ENCODE results near the gene TSPAN16. TPM values are rescaled to one million over a fixed set of nuclear protein-coding genes. Genes with fewer than 3 reads are reported as not detected.

The TSPAN16 gene
- total RNA-seq, 1 donor from 2014 or later, result not detected

GRCh38 chr19:11269408-11269807 is 26.6 kb upstream of the TSPAN16 start:
- Mint-ChIP-seq H3K4me3 (no peak overlapping the region), H3K27me3 (no peaks in the 10 kb centered on the region), H3K27ac (peak overlapping the region; percentile 57), H3K9me3 (no peaks in the 10 kb centered on the region), H3K4me1 (ENCODE audit: unreplicated experiment) (peaks cover 25% of the 10 kb centered on the region), H3K36me3 (no peaks in the 10 kb centered on the region)
- DNase-seq (ENCODE audit: extremely low spot score, unreplicated experiment), result no peak
- no peak for TF ChIP-seq CTCF (conservative IDR thresholded peaks at IDR 0.05)

- DNase-seq (ENCODE audit: extremely low spot score, unreplicated experiment), result no peak
- no peak for TF ChIP-seq CTCF (conservative IDR thresholded peaks at IDR 0.05)
- H3K4me3 Mint-ChIP-seq, result no peak overlapping the region
- H3K27ac Mint-ChIP-seq, result no peak overlapping the region
- H3K4me1 Mint-ChIP-seq (ENCODE audit: unreplicated experiment), result peaks cover 8% of the 10 kb centered on the region
- no peaks in the 10 kb centered on the region for H3K36me3 Mint-ChIP-seq
- H3K27me3 Mint-ChIP-seq, result no peaks in the 10 kb centered on the region
- H3K9me3 Mint-ChIP-seq, result no peaks in the 10 kb centered on the region
Observed at GRCh38 chr19:11273296-11273695, 22.7 kb upstream of the TSPAN16 start.

GRCh38 chr19:11273989-11274388 is 22.0 kb upstream of the TSPAN16 start:
- no peak overlapping the region for H3K27ac Mint-ChIP-seq
- H3K4me1 Mint-ChIP-seq (ENCODE audit: unreplicated experiment), result peaks cover 5% of the 10 kb centered on the region
- H3K4me3 Mint-ChIP-seq, result no peak overlapping the region
- no peaks in the 10 kb centered on the region for H3K27me3 Mint-ChIP-seq
- H3K36me3 Mint-ChIP-seq, result no peaks in the 10 kb centered on the region
- TF ChIP-seq CTCF (conservative IDR thresholded peaks at IDR 0.05), result no peak
- no peaks in the 10 kb centered on the region for H3K9me3 Mint-ChIP-seq
- no peak for DNase-seq (ENCODE audit: extremely low spot score, unreplicated experiment)

GRCh38 chr19:11274533-11275086 is 21.4 kb upstream of the TSPAN16 start:
- Mint-ChIP-seq H3K9me3 (no peaks in the 10 kb centered on the region), H3K27ac (peak overlapping the region; percentile 17), H3K4me3 (no peak overlapping the region), H3K36me3 (no peaks in the 10 kb centered on the region), H3K27me3 (no peaks in the 10 kb centered on the region), H3K4me1 (ENCODE audit: unreplicated experiment) (no peaks in the 10 kb centered on the region)
- no peak for TF ChIP-seq CTCF (conservative IDR thresholded peaks at IDR 0.05)
- DNase-seq (ENCODE audit: extremely low spot score, unreplicated experiment), result no peak

GRCh38 chr19:11278670-11279069 is 17.3 kb upstream of the TSPAN16 start:
- H3K27ac Mint-ChIP-seq, result no peak overlapping the region
- no peak for DNase-seq (ENCODE audit: extremely low spot score, unreplicated experiment)

More at GRCh38 chr19:11278670-11279069, 17.3 kb upstream of the TSPAN16 start:
- Mint-ChIP-seq H3K36me3 (no peaks in the 10 kb centered on the region), H3K4me3 (no peak overlapping the region), H3K4me1 (ENCODE audit: unreplicated experiment) (peaks cover 5% of the 10 kb centered on the region), H3K9me3 (no peaks in the 10 kb centered on the region), H3K27me3 (no peaks in the 10 kb centered on the region)
- TF ChIP-seq CTCF (conservative IDR thresholded peaks at IDR 0.05), result no peak
